Lower lobe of right lung (tissue), 2 donors: ENCODE data around the gene UNK. TPM values are rescaled to one million over a fixed set of nuclear protein-coding genes. Genes with fewer than 3 reads are reported as not detected.
A peak's percentile ranks its signal among the peaks of the same experiment; 100 is the strongest.

Source experiments
- ATAC-seq, 2 donors: fragments of 200-7000 bp; cut with Tn5 transposase; one replicate each; pipeline ENCODE4 v1.9.1; 2020 to 2022; ENCODE audit warnings: mild to moderate bottlenecking in 2 of 2, moderate library complexity in 2 of 2
- DNase-seq: peaks from one replicate; pipeline ENCODE4 v3.0.0-alpha.2; 2020
- H3K27ac ChIP-seq: fragments of 200-600 bp; one replicate; pipeline ENCODE4 v1.8.0; 2022
- H3K27me3 ChIP-seq: fragments of 200-600 bp; one replicate; pipeline ENCODE4 v1.8.0; 2022; ENCODE audit warnings: low read depth
- H3K36me3 ChIP-seq: fragments of 200-600 bp; one replicate; pipeline ENCODE4 v1.8.0; 2022; ENCODE audit warnings: mild to moderate bottlenecking
- H3K4me1 ChIP-seq: fragments of 200-600 bp; one replicate; pipeline ENCODE4 v1.8.0; 2022
- H3K4me3 ChIP-seq: fragments of 200-600 bp; one replicate; pipeline ENCODE4 v1.8.0; 2022; ENCODE audit warnings: mild to moderate bottlenecking
- H3K9me3 ChIP-seq: fragments of 200-600 bp; one replicate; pipeline ENCODE4 v1.8.0; 2022
- intact Hi-C: fragments of 100-400 bp; cut with DNase I; formaldehyde crosslinking; loops from one replicate; pipeline ENCODE4 v1.11.0; 2022
- total RNA-seq: library from RNA; stranded (reverse); fragmentation: NEBNext Ultra II Directional; extraction: Animal tissue kit (Norgen Biotek cat#: 25700); gene quantifications from one replicate; pipeline ENCODE4 v1.2.1, GENCODE V29; 2021
- TF ChIP-seq, protein P1 (sequence below): fragments of 200-600 bp; IDR thresholded peaks from one replicate; pipeline ENCODE4 v1.8.0; 2022; ENCODE audit warnings: antibody characterized with exemption, mild to moderate bottlenecking
- donor health status: DM: no; HTN: yes; CAD: no; lungs with severe emphysema.

UNK gene
- total RNA-seq, 1 donor from 2014 or later: 31.1 TPM

DNA sequence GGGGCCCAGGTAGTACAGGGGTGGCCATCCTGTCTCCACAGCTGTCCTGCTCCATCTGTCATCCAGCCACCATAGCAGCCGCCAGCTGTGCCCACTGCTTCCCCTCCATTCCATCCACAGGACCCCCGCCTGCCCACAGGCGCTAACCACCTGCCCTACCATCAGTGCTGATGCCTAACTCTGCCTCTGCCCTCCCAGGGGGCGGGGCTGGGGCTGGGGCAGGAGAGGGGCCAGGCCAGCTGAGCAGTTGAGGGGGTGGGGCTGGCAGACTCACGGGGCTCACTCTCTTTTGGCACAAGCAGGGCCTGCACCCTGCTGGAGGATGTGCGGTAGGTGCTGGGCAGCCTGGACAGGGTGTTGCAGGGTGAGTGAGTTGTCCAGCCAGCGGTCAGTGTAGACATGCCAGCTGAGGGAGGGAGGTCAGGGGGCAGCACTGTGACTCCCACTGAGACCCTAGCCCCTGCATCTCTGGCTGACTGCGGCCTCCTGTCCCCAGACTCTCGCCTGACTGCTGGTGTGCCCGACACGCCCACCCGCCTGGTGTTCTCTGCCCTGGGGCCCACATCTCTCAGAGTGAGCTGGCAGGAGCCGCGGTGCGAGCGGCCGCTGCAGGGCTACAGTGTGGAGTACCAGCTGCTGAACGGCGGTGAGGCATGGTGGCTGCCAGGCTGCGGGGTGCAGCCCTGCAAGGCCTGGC, 29.3 kb upstream of the UNK start:
- ATAC-seq (no peak), DNase-seq (no peak)
- Histone ChIP-seq H3K27ac (no peak overlapping the region), H3K4me1 (peaks cover 13% of the 10 kb centered on the region), H3K4me3 (no peak overlapping the region), H3K36me3 (peaks cover 49% of the 10 kb centered on the region), H3K27me3 (no peaks in the 10 kb centered on the region), H3K9me3 (no peaks in the 10 kb centered on the region)
- intact Hi-C loops: no loop called here
- TF ChIP-seq, protein P1, sequence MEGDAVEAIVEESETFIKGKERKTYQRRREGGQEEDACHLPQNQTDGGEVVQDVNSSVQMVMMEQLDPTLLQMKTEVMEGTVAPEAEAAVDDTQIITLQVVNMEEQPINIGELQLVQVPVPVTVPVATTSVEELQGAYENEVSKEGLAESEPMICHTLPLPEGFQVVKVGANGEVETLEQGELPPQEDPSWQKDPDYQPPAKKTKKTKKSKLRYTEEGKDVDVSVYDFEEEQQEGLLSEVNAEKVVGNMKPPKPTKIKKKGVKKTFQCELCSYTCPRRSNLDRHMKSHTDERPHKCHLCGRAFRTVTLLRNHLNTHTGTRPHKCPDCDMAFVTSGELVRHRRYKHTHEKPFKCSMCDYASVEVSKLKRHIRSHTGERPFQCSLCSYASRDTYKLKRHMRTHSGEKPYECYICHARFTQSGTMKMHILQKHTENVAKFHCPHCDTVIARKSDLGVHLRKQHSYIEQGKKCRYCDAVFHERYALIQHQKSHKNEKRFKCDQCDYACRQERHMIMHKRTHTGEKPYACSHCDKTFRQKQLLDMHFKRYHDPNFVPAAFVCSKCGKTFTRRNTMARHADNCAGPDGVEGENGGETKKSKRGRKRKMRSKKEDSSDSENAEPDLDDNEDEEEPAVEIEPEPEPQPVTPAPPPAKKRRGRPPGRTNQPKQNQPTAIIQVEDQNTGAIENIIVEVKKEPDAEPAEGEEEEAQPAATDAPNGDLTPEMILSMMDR: no peak

DNA sequence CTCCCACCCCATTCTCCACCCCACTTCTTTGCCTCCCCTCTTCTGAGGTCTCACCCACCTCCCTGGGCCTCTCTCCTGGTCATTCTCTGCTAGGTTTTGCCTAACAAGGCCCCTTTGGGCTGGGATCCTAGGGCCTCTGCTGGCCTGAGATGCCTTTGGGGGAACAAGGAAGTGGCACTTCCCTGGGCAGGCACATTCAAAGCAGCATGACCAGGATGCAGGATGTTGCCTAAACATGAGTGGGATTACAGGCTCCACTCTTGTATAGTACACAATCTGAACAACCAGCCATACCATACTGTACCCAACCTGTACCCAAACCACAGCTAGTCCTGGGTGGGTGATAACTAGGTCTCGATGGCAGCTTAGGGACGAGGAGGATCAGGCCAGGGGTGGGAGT, 28.6 kb upstream of the UNK start:
- Histone ChIP-seq H3K27me3 (no peaks in the 10 kb centered on the region), H3K9me3 (no peaks in the 10 kb centered on the region), H3K4me1 (peaks cover 13% of the 10 kb centered on the region), H3K36me3 (peaks cover 42% of the 10 kb centered on the region), H3K27ac (no peak overlapping the region), H3K4me3 (no peak overlapping the region)
- intact Hi-C loops: no loop called here
- TF ChIP-seq, protein P1: no peak
- DNase-seq (no peak), ATAC-seq (peak in 1 of 2 donors; percentile 1)

DNA sequence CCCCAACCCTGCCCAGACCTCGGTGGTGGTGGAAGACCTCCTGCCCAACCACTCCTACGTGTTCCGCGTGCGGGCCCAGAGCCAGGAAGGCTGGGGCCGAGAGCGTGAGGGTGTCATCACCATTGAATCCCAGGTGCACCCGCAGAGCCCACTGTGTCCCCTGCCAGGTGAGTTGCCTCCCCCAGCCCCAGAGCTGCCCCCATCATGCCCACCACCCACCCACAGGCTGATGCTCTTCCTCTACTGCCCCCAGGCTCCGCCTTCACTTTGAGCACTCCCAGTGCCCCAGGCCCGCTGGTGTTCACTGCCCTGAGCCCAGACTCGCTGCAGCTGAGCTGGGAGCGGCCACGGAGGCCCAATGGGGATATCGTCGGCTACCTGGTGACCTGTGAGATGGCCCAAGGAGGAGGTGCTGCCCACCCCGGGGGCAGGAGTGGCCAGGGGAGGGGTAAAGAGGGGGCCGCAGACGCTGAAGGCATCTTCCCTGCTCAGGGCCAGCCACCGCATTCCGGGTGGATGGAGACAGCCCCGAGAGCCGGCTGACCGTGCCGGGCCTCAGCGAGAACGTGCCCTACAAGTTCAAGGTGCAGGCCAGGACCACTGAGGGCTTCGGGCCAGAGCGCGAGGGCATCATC, 28.0 kb upstream of the UNK start:
- Histone ChIP-seq H3K9me3 (no peaks in the 10 kb centered on the region), H3K27ac (no peak overlapping the region), H3K36me3 (peaks cover 39% of the 10 kb centered on the region), H3K4me3 (no peak overlapping the region), H3K27me3 (no peaks in the 10 kb centered on the region), H3K4me1 (peaks cover 13% of the 10 kb centered on the region)
- TF ChIP-seq, protein P1: no peak
- intact Hi-C loops: no loop called here
- no peak for ATAC-seq
- no peak for DNase-seq

DNA sequence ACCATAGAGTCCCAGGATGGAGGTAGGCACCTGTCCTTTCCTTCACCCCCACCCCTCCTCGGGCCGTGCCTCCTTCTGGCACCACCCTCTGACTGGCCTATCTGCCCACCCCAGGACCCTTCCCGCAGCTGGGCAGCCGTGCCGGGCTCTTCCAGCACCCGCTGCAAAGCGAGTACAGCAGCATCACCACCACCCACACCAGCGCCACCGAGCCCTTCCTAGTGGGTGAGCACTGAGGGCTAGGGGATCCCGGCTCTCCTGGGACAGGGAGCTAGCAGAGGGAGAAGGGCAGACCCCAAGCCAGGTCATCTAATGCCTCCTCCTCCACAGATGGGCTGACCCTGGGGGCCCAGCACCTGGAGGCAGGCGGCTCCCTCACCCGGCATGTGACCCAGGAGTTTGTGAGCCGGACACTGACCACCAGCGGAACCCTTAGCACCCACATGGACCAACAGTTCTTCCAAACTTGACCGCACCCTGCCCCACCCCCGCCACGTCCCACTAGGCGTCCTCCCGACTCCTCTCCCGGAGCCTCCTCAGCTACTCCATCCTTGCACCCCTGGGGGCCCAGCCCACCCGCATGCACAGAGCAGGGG, 27.4 kb upstream of the UNK start:
- Histone ChIP-seq H3K4me1 (peaks cover 13% of the 10 kb centered on the region), H3K27me3 (no peaks in the 10 kb centered on the region), H3K9me3 (no peaks in the 10 kb centered on the region), H3K36me3 (peaks cover 33% of the 10 kb centered on the region), H3K4me3 (no peak overlapping the region), H3K27ac (no peak overlapping the region)
- DNase-seq (no peak), ATAC-seq (no peak)
- intact Hi-C loops: no loop called here
- TF ChIP-seq, protein P1: no peak

DNA sequence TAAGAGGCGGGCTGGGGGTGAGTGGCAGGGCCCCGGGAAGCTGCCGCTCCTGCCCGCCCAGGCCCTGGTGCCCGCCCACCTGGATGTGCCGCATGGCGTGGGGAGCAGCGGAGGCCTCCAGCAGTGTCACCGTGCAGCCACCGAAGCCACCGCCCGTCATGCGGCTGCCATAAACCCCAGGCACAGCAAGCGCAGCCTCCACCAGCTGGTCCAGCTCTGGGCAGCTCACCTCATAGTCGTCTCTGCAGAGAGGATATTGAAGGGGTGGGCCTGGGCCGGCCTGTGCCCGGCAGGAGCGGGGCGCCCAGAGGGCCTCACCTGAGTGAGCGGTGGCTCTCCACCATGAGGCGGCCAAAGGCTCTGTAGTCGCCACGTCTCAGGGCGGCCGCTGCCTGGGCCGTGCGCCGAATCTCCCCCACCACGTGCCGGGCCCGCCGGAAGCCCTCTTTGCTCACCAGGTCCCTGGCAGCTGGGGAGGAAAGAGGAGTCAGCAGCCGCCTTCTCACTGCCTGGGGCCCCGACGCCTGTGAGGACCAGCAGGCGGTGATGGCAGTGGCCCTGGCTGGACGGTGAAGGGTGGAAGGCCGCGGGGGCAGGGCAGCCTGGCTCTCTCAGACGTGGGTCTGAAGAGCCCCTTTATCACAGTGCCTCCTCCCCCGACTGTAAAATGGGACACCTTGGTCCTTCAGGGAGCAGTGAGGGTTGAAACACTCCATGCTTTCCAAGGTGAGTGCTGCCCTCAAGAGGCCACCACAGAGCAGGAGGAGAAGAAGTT, 26.3 kb upstream of the UNK start:
- Histone ChIP-seq H3K4me3 (no peak overlapping the region), H3K4me1 (peaks cover 13% of the 10 kb centered on the region), H3K36me3 (peaks cover 35% of the 10 kb centered on the region), H3K9me3 (no peaks in the 10 kb centered on the region), H3K27me3 (no peaks in the 10 kb centered on the region), H3K27ac (no peak overlapping the region)
- DNase-seq (peak; percentile 42), ATAC-seq (no peak)
- TF ChIP-seq, protein P1: no peak
- intact Hi-C loops: no loop called here
